Measurements from ENCODE around the gene FAM9A.
"Not testable (repeated sequence)": the region's sequence is repeated elsewhere in the genome, so short reads cannot be mapped to it uniquely, and the experiment has no call there.

DNA sequence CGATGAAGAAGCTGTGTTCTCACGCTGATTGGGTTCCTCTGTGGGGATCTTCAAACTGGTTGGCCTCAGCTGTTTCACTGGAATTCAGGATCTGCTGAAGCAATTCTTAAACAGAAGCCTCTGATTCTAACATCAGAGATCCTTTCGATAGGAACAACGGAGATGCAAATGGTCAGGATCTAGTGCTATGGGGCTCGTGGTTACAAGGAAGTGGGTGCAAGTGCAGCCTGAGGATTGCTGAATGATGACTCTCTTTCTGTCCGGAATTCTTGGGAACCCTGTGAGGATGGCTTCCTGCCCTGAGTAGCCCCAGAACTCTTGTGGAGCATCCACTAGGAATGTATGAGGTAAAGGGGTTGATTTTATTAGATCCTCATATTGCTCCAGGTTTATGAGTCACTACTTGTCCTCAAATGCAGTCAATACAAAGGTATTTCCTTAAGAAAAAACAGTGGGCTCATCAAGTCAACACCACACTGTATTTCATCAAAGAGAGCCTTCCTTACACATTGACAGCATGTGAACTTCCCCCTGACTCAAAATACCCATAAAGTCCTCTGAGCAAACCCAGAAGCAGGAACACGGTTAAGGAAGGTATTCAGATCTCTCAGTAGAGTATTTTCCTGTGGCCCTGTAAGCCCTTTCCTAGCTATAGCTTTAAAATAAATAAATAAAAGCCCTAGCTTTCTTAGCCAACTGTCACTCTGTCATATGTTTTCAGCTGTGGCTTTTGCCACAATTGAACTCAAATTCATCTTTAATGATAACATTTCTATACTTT, 43.4 kb downstream of the FAM9A start:
- not testable (repeated sequence) for TF ChIP-seq EZH2 (IDR thresholded peaks at IDR 0.05; ENCODE audit: borderline replicate concordance, insufficient read depth, low read depth, low read length, poor library complexity, severe bottlenecking)
- TF ChIP-seq, protein P1, sequence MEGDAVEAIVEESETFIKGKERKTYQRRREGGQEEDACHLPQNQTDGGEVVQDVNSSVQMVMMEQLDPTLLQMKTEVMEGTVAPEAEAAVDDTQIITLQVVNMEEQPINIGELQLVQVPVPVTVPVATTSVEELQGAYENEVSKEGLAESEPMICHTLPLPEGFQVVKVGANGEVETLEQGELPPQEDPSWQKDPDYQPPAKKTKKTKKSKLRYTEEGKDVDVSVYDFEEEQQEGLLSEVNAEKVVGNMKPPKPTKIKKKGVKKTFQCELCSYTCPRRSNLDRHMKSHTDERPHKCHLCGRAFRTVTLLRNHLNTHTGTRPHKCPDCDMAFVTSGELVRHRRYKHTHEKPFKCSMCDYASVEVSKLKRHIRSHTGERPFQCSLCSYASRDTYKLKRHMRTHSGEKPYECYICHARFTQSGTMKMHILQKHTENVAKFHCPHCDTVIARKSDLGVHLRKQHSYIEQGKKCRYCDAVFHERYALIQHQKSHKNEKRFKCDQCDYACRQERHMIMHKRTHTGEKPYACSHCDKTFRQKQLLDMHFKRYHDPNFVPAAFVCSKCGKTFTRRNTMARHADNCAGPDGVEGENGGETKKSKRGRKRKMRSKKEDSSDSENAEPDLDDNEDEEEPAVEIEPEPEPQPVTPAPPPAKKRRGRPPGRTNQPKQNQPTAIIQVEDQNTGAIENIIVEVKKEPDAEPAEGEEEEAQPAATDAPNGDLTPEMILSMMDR (IDR thresholded peaks at IDR 0.05): not testable (repeated sequence)
